CD14-positive monocyte (primary cell): ENCODE measurements around the gene OR2V2. TPM values are rescaled to one million over a fixed set of nuclear protein-coding genes. Genes with fewer than 3 reads are reported as not detected.

Experiments
- DNase-seq, 3 donors: peaks; one replicate each; pipeline ENCODE4 v3.0.0-alpha.2; 2011 to 2022
- H2AFZ ChIP-seq: 2 replicates; pipeline ENCODE4 v1.6.0; 2012; ENCODE audit warnings: mild to moderate bottlenecking, low read depth, low read length, inconsistent platforms; ENCODE audit not compliant: insufficient read depth, poor library complexity, severe bottlenecking
- H3K27ac ChIP-seq, 2 donors: 1 replicate in 1 of 2; 2 replicates in 1 of 2; pipeline ENCODE4 v1.5.1; 2012 to 2013; ENCODE audit warnings: low read length in 2 of 2, control low read depth in 1 of 2, inconsistent platforms in 1 of 2, low read depth in 1 of 2, mild to moderate bottlenecking in 1 of 2
- H3K27me3 ChIP-seq, 2 donors: one replicate each; pipeline versions ENCODE4 v1.6.0 to v1.6.1; 2011 to 2013; ENCODE audit warnings: low read length in 2 of 2; ENCODE audit not compliant: control insufficient read depth in 2 of 2, insufficient read depth in 2 of 2
- H3K36me3 ChIP-seq, 2 donors: replicated peaks in 1 of 2; 1 replicate in 1 of 2; 2 replicates in 1 of 2; pipeline versions ENCODE4 v1.5.1 to v1.6.1; 2012 to 2013; ENCODE audit warnings: low read length in 2 of 2, control low read depth in 1 of 2, inconsistent platforms in 1 of 2, mild to moderate bottlenecking in 1 of 2; ENCODE audit not compliant: insufficient read depth in 2 of 2, control insufficient read depth in 1 of 2
- H3K4me1 ChIP-seq, 2 donors: 1 replicate in 1 of 2; 2 replicates in 1 of 2; pipeline versions ENCODE4 v1.5.1 to v1.6.1; 2012 to 2013; ENCODE audit warnings: low read length in 2 of 2, control low read depth in 1 of 2, inconsistent platforms in 1 of 2, mild to moderate bottlenecking in 1 of 2, moderate library complexity in 1 of 2; ENCODE audit not compliant: insufficient read depth in 2 of 2, control insufficient read depth in 1 of 2
- H3K4me2 ChIP-seq: replicated peaks from 2 replicates; pipeline ENCODE3; 2012; ENCODE audit warnings: low read length, moderate library complexity, mild to moderate bottlenecking; ENCODE audit not compliant: poor library complexity, severe bottlenecking; ENCODE audit errors: extremely low read depth
- H3K4me3 ChIP-seq, 3 experiments: fragments of 200-600 bp in 1 of 3; sonication (generic) in 1 of 3; replicated peaks in 1 of 3; 1 replicate in 2 of 3; 2 replicates in 1 of 3; pipeline ENCODE4 v1.5.1; 2011 to 2013; ENCODE audit warnings: low read length in 3 of 3, mild to moderate bottlenecking in 3 of 3, control low read depth in 2 of 3, low read depth in 2 of 3, inconsistent platforms in 1 of 3, moderate library complexity in 1 of 3
- H3K79me2 ChIP-seq: 2 replicates; pipeline ENCODE4 v1.6.0; 2012; ENCODE audit warnings: mild to moderate bottlenecking, control low read depth, inconsistent platforms, low read length, moderate library complexity; ENCODE audit not compliant: insufficient read depth
- H3K9ac ChIP-seq: 2 replicates; pipeline ENCODE4 v1.6.0; 2017; ENCODE audit warnings: low read length, mild to moderate bottlenecking; ENCODE audit not compliant: insufficient read depth, poor library complexity, severe bottlenecking
- H3K9me3 ChIP-seq, 2 donors: replicated peaks in 1 of 2; 1 replicate in 1 of 2; 2 replicates in 1 of 2; pipeline versions ENCODE4 v1.5.1 to v1.6.1; 2012 to 2013; ENCODE audit warnings: low read length in 2 of 2, control low read depth in 1 of 2; ENCODE audit not compliant: control insufficient read depth in 1 of 2, insufficient read depth in 1 of 2
- H4K20me1 ChIP-seq: 2 replicates; pipeline ENCODE4 v1.6.0; 2012; ENCODE audit warnings: mild to moderate bottlenecking, low read length, control low read depth, moderate library complexity; ENCODE audit not compliant: insufficient read depth
- H3K27ac Mint-ChIP-seq, 7 donors: one replicate each; pipeline ENCODE4 v1.8.0; 2020; ENCODE audit warnings: mild to moderate bottlenecking in 7 of 7, mixed read lengths in 7 of 7, moderate library complexity in 6 of 7, inconsistent platforms in 2 of 7
- H3K27me3 Mint-ChIP-seq, 3 donors: one replicate each; pipeline ENCODE4 v1.8.0; 2021 to 2022; ENCODE audit warnings: low read depth in 3 of 3, mild to moderate bottlenecking in 3 of 3, mixed read lengths in 3 of 3, moderate library complexity in 3 of 3, inconsistent platforms in 1 of 3
- H3K36me3 Mint-ChIP-seq, 2 donors: one replicate each; pipeline ENCODE4 v1.8.0; 2020; ENCODE audit warnings: mixed read lengths in 2 of 2, inconsistent platforms in 1 of 2, mild to moderate bottlenecking in 1 of 2
- H3K4me1 Mint-ChIP-seq: one replicate; pipeline ENCODE4 v1.8.0; 2020; ENCODE audit warnings: mild to moderate bottlenecking, mixed read lengths
- H3K4me3 Mint-ChIP-seq, 2 donors: one replicate each; pipeline ENCODE4 v1.8.0; 2020; ENCODE audit warnings: mild to moderate bottlenecking in 2 of 2, mixed read lengths in 2 of 2, moderate library complexity in 1 of 2
- H3K9me3 Mint-ChIP-seq, 7 donors: one replicate each; pipeline ENCODE4 v1.8.0; 2020 to 2022; ENCODE audit warnings: mixed read lengths in 7 of 7, mild to moderate bottlenecking in 6 of 7, moderate library complexity in 6 of 7, inconsistent platforms in 2 of 7
- CTCF ChIP-seq: fragments of 200-600 bp; IDR thresholded peaks from one replicate; pipeline ENCODE4 v1.8.0; 2022; ENCODE audit warnings: antibody characterized with exemption, mild to moderate bottlenecking
- WGBS: methylation state at CpG from one replicate; pipeline ENCODE4 v1.1.5; 2013; ENCODE audit warnings: missing lambda C conversion rate; ENCODE audit not compliant: insufficient coverage; 5-methylcytosine and 5-hydroxymethylcytosine counted together
- intact Hi-C, 2 donors: fragments of 100-400 bp; cut with micrococcal nuclease; formaldehyde crosslinking; loops; one replicate each; pipeline versions ENCODE4 v1.15.0 to v1.15.1; 2023
- polyA plus RNA-seq, 3 donors: library from polyadenylated mRNA; depleted of rRNA in 1 of 3; unstranded in 2 of 3; stranded (reverse) in 1 of 3; fragments of 300-500 nt in 2 of 3; fragments of >200 nt in 1 of 3; fragmentation: Illumina TruSeq in 2 of 3; gene quantifications; 1 replicate in 2 of 3; 2 replicates in 1 of 3; pipeline ENCODE4 v1.2.3, GENCODE V29; 2012 to 2021

Gene OR2V2
- polyA plus RNA-seq, 3 donors = not detected

- Mint-ChIP-seq H3K9me3 (peaks cover 0 to 19% (median 6%) of the 10 kb centered on the region in 7 donors), H3K27ac (no peak overlapping the region), H3K4me1 (peaks cover 4% of the 10 kb centered on the region), H3K27me3 (peaks cover 32 to 58% (median 55%) of the 10 kb centered on the region in 3 donors), H3K4me3 (no peak overlapping the region), H3K36me3 (peaks cover 0 to 1% of the 10 kb centered on the region in 2 donors)
- H4K20me1 ChIP-seq = no peaks in the 10 kb centered on the region
- no peaks in the 10 kb centered on the region for H3K36me3 ChIP-seq
- 100% methylated on average over 2 of the region's 4 CpGs for WGBS
- H3K27me3 ChIP-seq = peaks cover 13 to 40% of the 10 kb centered on the region in 2 donors
- peaks cover 3 to 8% of the 10 kb centered on the region in 2 donors for H3K9me3 ChIP-seq
- intact Hi-C loops = no loop called here
- H3K27ac ChIP-seq = no peak overlapping the region
- H3K9ac ChIP-seq = no peak overlapping the region
- H3K4me2 ChIP-seq = no peak overlapping the region
- no peak overlapping the region for H3K4me3 ChIP-seq
- H3K79me2 ChIP-seq = no peaks in the 10 kb centered on the region
- H3K4me1 ChIP-seq = peaks cover 9 to 11% of the 10 kb centered on the region in 2 donors
- no peak for TF ChIP-seq CTCF
- H2AFZ ChIP-seq = no peak overlapping the region
- DNase-seq = no peak
These were observed 27.1 kb upstream of the OR2V2 start for GRCh38 chr5:181120306-181120705.

GRCh38 chr5:181120761-181121160 lies 26.6 kb upstream of the OR2V2 start:
- Mint-ChIP-seq H3K9me3 (peaks cover 0 to 21% (median 6%) of the 10 kb centered on the region in 7 donors), H3K27me3 (peaks cover 28 to 55% (median 50%) of the 10 kb centered on the region in 3 donors), H3K4me3 (peak overlapping the region in 1 of 2 donors; percentile 19), H3K27ac (no peak overlapping the region), H3K36me3 (no peaks in the 10 kb centered on the region), H3K4me1 (peaks cover 4% of the 10 kb centered on the region)
- 78% methylated on average over 2 of the region's 5 CpGs for WGBS
- peaks cover 10 to 36% of the 10 kb centered on the region in 2 donors for H3K27me3 ChIP-seq
- H3K9ac ChIP-seq = no peak overlapping the region
- intact Hi-C loops = no loop called here
- H3K4me1 ChIP-seq = peaks cover 9 to 11% of the 10 kb centered on the region in 2 donors
- H3K27ac ChIP-seq = no peak overlapping the region
- no peak for DNase-seq
- H3K36me3 ChIP-seq = no peaks in the 10 kb centered on the region
- H3K79me2 ChIP-seq = no peaks in the 10 kb centered on the region
- H3K9me3 ChIP-seq = peaks cover 0 to 8% of the 10 kb centered on the region in 2 donors
- TF ChIP-seq CTCF = no peak
- no peak overlapping the region for H3K4me2 ChIP-seq
- no peak overlapping the region for H3K4me3 ChIP-seq
- no peak overlapping the region for H2AFZ ChIP-seq
- H4K20me1 ChIP-seq = no peaks in the 10 kb centered on the region
